Upper lobe of left lung (tissue), 6 donors: ENCODE results near the gene ADAP1. TPM values are rescaled to one million over a fixed set of nuclear protein-coding genes. Genes with fewer than 3 reads are reported as not detected.
A peak's percentile ranks its signal among the peaks of the same experiment; 100 is the strongest.

Source experiments
- ATAC-seq, 2 donors: fragments of 200-7000 bp; cut with Tn5 transposase; one replicate each; pipeline ENCODE4 v1.9.1; 2022; ENCODE audit warnings: mild to moderate bottlenecking in 2 of 2, moderate library complexity in 2 of 2; ENCODE audit not compliant: low FRiP score in 2 of 2
- DNase-seq, 2 donors: peaks; one replicate each; pipeline ENCODE4 v3.0.0-alpha.2; 2019 to 2020
- H3K27ac ChIP-seq, 4 donors: fragments of 200-600 bp; sonication (generic); one replicate each; pipeline ENCODE4 v1.5.1; 2016 to 2019
- H3K27me3 ChIP-seq, 4 donors: fragments of 200-600 bp; sonication (generic); one replicate each; pipeline ENCODE4 v1.5.1; 2017 to 2019
- H3K36me3 ChIP-seq, 4 donors: fragments of 200-600 bp; sonication (generic); one replicate each; pipeline ENCODE4 v1.5.1; 2016 to 2019
- H3K4me1 ChIP-seq, 4 donors: fragments of 200-600 bp; sonication (generic); one replicate each; pipeline ENCODE4 v1.5.1; 2018 to 2019
- H3K4me3 ChIP-seq, 4 donors: fragments of 200-600 bp; sonication (generic); one replicate each; pipeline ENCODE4 v1.5.1; 2017 to 2019; ENCODE audit warnings: mild to moderate bottlenecking in 2 of 4, moderate library complexity in 1 of 4
- H3K9me3 ChIP-seq, 4 donors: fragments of 200-600 bp; sonication (generic); one replicate each; pipeline ENCODE4 v1.5.1; 2018 to 2019
- CTCF ChIP-seq, 6 experiments: fragments of 450-650 bp in 4 of 6; fragments of 200-600 bp in 2 of 6; sonication (generic) in 2 of 6; IDR thresholded peaks; one replicate each; pipeline ENCODE4 v1.5.1; 2016 to 2019; ENCODE audit warnings: antibody characterized with exemption in 6 of 6
- EP300 ChIP-seq, 4 donors: sonication (generic); formaldehyde crosslinking; IDR thresholded peaks; one replicate each; pipeline ENCODE4 v1.5.1; 2017; ENCODE audit warnings: antibody characterized with exemption in 4 of 4, control low read depth in 2 of 4
- POLR2A ChIP-seq, 4 donors: fragments of 450-650 bp; IDR thresholded peaks; one replicate each; pipeline ENCODE4 v1.5.1; 2016 to 2017; ENCODE audit warnings: antibody characterized with exemption in 4 of 4, mild to moderate bottlenecking in 2 of 4
- POLR2AphosphoS5 ChIP-seq, 2 donors: sonication (generic); formaldehyde crosslinking; IDR thresholded peaks; one replicate each; pipeline ENCODE4 v1.5.1; 2017; ENCODE audit warnings: antibody characterized with exemption in 2 of 2
- WGBS, 2 donors: methylation state at CpG; one replicate each; pipeline ENCODE4 v1.1.5; 2017 to 2018; 5-methylcytosine and 5-hydroxymethylcytosine counted together
- total RNA-seq, 6 donors: library from RNA; depleted of rRNA in 4 of 6; stranded (reverse); fragments of >200 nt in 4 of 6; gene quantifications; one replicate each; pipeline versions ENCODE4 v1.1.0 to v1.2.1, GENCODE V29; 2016 to 2021
- donor health status: DM: no; HTN: no; CAD: no; lungs with moderate emphysema.
- donor health status: DM: no; HTN: yes; CAD: no; lungs with severe emphysema.

Gene ADAP1
- total RNA-seq, 6 donors from 2014 or later = 31.0 to 109 (median 37.5) TPM

GRCh38 chr7:979151-979550, 24.7 kb upstream of the ADAP1 start:
- Histone ChIP-seq H3K4me3 (no peak overlapping the region), H3K9me3 (no peaks in the 10 kb centered on the region), H3K27me3 (peaks cover 0 to 3% (median 0%) of the 10 kb centered on the region in 4 donors), H3K4me1 (peaks cover 4 to 13% (median 9%) of the 10 kb centered on the region in 4 donors), H3K27ac (no peak overlapping the region), H3K36me3 (no peaks in the 10 kb centered on the region)
- DNase-seq (no peak), ATAC-seq (no peak)
- WGBS, 2 donors = 84 to 93% methylated on average over 16 of the region's 16 CpGs
- TF ChIP-seq EP300 (IDR thresholded peaks at IDR 0.05) (no peak), CTCF (IDR thresholded peaks at IDR 0.05) (no peak)

- Histone ChIP-seq H3K4me1 (peaks cover 9 to 19% (median 15%) of the 10 kb centered on the region in 4 donors), H3K27ac (no peak overlapping the region), H3K27me3 (peaks cover 0 to 3% (median 0%) of the 10 kb centered on the region in 4 donors), H3K4me3 (no peak overlapping the region), H3K36me3 (no peaks in the 10 kb centered on the region), H3K9me3 (no peaks in the 10 kb centered on the region)
- ATAC-seq (no peak), DNase-seq (peak in 1 of 2 donors; percentile 71)
- 88 to 94% methylated on average over 15 to 24 of the region's 24 CpGs for WGBS, 2 donors
- TF ChIP-seq POLR2A (IDR thresholded peaks at IDR 0.05) (no peak), CTCF (IDR thresholded peaks at IDR 0.05) (no peak), EP300 (IDR thresholded peaks at IDR 0.05) (no peak), POLR2AphosphoS5 (IDR thresholded peaks at IDR 0.05) (no peak)
Observed at GRCh38 chr7:978416-979091, 24.1 kb upstream of the ADAP1 start.

GRCh38 chr7:978049-978346, 23.5 kb upstream of the ADAP1 start:
- Histone ChIP-seq H3K36me3 (peaks cover 0 to 5% (median 1%) of the 10 kb centered on the region in 4 donors), H3K4me3 (no peak overlapping the region), H3K9me3 (no peaks in the 10 kb centered on the region), H3K27ac (no peak overlapping the region), H3K27me3 (peaks cover 0 to 3% (median 0%) of the 10 kb centered on the region in 4 donors), H3K4me1 (peaks cover 15 to 25% (median 21%) of the 10 kb centered on the region in 4 donors)
- DNase-seq (no peak), ATAC-seq (no peak)
- WGBS, 2 donors = 77 to 81% methylated on average over 7 of the region's 7 CpGs
- no peak for TF ChIP-seq EP300 (IDR thresholded peaks at IDR 0.05)
- TF ChIP-seq POLR2A (IDR thresholded peaks at IDR 0.05) = no peak
- TF ChIP-seq POLR2AphosphoS5 (IDR thresholded peaks at IDR 0.05) = no peak
- TF ChIP-seq CTCF (IDR thresholded peaks at IDR 0.05) = no peak

GRCh38 chr7:977326-978048, 23.0 kb upstream of the ADAP1 start:
- H3K4me1 ChIP-seq = peaks cover 19 to 28% (median 24%) of the 10 kb centered on the region in 4 donors
- H3K27ac ChIP-seq = no peak overlapping the region
- peak in 1 of 2 donors; percentile 78 for DNase-seq

More at GRCh38 chr7:977326-978048, 23.0 kb upstream of the ADAP1 start:
- TF ChIP-seq POLR2AphosphoS5 (IDR thresholded peaks at IDR 0.05) (no peak), POLR2A (IDR thresholded peaks at IDR 0.05) (no peak), CTCF (IDR thresholded peaks at IDR 0.05) (no peak)
- no peak overlapping the region for H3K4me3 ChIP-seq
- H3K9me3 ChIP-seq = no peaks in the 10 kb centered on the region
- H3K27me3 ChIP-seq = peaks cover 0 to 3% (median 0%) of the 10 kb centered on the region in 4 donors
- no peak for ATAC-seq
- peaks cover 3 to 10% (median 6%) of the 10 kb centered on the region in 4 donors for H3K36me3 ChIP-seq
- WGBS, 2 donors = 74 to 76% methylated on average over 13 to 19 of the region's 19 CpGs
